ENCODE data around the gene RAB8B.
A peak's percentile ranks its signal among the peaks of the same experiment; 100 is the strongest.

Gene RAB8B

DNA sequence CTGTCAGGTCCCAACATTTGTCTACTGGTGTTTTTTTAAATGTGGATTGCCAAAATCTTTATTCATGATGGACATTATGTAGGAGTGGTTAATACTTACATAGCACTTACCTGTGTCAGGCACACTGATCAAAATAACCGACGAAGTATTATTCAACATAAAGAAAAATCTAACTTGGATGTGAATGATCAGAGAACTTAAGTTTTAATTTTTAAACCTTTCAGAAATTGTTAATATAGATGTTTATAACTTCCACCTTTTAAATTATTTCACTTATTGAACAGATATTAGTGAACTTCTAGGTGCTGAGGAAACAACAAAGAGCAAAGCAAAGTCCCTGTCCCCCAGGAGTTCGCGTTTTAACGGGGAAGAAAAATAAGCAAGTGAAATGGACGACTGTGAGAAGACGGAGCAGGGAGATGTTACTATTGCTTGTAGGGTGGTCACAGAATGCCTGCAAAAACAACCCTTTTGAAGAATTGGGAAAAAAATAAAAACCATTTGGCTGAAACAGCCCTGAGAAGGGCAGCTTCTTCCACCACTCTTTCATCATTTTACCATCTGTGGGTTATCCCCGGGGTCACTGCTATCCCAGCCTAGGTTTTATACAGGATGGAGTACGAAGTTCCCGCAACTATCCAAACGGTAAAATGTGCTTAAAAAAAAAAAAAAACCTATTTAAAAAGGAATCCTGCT is 87.1 kb downstream of the RAB8B start:
- no peak for DNase-seq (ENCODE audit: low spot score)

DNA sequence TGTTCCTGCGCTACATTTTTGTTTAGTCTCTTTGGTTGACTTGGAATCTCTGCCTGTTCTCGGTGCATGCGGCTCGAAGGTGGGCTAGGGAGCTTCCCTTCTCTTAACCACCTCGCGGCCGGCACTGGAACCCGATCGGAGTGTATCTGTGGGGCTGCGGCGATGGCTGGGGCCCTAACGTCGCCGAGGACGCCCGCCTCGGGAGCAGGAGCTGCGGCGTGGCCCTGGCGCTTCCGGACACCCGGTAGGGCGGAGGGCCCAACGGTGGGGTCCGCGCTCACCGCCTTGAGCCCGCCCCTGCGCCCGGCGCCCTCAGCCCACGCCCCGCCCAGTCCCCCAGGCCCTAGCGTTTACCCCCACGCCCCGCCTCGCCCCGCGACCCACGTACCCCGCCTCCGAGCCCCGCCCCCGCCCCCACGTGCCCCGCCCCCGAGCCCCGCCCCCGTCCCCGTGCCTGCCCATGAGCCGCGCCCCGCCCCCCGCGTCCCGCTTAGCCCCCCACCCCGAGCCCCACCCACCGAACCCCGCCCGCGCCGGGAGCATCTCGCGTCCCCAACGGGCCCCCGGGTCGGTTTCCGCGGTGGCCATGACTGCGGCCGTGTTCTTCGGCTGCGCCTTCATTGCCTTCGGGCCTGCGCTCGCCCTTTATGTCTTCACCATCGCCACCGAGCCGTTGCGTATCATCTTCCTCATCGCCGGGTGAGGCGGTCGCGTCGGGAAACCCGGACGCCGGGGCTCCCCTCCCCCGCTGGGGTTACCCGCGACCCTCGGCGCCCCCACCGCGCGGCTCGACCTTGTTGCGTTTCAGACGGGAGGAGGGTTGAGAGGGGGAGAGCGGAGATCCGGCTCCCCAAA is 87.9 kb downstream of the RAB8B start, which contains the start of gene APH1B:
APH1B (plus strand) TSS at position 568 of the 855 bp plus-strand sequence; CDS start at position 587, 19 bp downstream.
- peak; percentile 89 for DNase-seq (ENCODE audit: low spot score)

DNA sequence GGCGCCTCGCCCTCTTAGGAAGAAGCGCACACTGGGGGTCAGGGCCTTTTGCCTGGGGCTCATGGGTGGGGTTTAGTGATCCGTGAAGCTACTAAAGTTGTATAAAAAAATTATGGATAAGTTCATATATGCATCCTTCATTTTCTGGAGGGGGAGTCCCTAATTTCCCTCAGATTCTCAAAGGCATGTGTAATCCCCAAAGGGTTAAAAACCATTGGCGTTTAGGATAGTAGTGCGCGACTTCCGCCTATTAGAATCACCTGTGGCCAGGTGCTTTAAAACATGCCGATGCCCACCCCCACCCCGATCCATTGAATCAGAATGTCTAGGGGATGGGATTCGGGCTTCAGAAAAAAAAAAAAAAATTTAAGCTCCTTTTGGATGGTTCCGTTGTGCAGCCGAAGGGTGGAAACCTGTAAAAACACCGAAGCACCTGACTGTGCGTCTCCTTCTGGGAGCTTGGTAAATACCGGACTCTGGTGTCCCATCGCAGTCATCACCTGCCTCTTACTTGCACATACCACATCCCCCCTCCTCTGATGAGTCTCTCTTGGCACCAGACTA is 88.6 kb downstream of the RAB8B start:
- DNase-seq (ENCODE audit: low spot score), result no peak

DNA sequence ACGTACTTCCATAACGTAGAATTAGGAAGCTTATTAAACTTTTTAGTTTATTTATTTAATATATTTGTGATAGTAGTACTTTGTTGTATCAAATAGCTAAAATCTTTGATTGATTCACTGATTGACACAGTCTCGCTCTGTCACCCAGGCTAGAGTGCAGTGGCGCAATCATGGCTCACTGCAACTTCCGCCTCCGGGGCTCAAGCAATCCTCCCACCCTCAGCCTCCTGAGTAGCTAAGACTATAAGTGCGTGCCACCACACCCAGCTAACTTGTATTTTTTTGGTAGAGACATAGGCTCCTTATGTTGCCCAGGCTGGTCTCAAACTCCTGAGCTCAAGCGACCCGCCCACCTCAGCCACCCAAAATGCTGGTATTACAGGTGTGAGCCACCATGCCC is 93.7 kb downstream of the RAB8B start:
- no peak for DNase-seq (ENCODE audit: low spot score)

DNA sequence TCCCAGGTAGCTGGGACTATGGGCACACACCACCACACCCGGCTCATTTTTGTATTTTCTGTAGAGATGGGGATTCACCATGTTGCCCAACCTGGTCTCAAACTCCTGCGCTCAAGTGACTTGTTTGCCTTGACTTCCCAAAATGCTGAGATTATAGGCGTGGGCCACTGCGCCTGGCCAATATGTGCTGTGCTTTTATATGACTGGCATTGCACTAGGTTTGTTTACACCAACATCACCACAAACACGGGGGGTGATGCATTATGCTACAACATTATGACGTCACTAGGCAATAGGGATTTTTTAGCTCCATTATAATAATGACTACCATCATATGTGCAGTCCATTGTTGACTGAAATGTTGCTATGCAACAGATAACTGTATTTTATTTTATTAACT is 94.9 kb downstream of the RAB8B start:
- no peak for DNase-seq (ENCODE audit: low spot score)

DNA sequence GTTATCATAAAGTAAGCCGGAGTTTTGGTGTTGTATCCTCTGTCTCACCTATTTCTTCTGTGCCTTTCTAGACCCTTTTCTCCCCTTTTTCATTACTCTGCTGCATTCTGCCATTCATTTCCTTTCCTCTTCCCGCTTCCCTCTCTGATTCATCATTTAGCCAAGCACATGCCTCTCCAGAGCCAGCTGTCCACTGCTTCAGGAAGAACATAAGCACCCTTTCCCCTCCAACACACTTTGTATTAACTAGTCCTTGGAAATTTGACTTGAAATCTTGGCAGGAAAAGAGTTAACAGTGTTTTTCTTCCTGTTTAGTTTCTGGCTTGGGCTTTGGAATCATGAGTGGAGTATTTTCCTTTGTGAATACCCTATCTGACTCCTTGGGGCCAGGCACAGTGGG is 97.7 kb downstream of the RAB8B start:
- no peak for DNase-seq (ENCODE audit: low spot score)

DNA sequence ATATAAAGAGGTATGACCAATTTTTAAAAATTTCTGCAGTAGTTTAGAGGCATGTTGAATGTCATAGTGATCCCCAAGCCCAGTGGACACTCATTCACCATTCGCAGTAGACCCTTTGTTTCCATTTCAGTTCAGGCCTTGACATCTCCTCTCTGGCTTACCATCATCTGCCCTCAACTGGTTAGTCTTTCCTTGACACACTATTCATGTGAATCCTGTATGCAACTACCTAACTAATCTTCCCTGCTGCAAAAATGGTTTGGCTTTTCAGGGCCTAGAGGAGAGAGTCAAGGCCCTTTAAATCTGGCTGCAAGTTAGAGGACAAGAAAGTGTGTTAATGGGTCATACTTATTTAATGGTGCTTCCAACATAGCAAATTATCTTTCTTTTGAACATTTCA is 98.9 kb downstream of the RAB8B start:
- DNase-seq (ENCODE audit: low spot score), result no peak

DNA sequence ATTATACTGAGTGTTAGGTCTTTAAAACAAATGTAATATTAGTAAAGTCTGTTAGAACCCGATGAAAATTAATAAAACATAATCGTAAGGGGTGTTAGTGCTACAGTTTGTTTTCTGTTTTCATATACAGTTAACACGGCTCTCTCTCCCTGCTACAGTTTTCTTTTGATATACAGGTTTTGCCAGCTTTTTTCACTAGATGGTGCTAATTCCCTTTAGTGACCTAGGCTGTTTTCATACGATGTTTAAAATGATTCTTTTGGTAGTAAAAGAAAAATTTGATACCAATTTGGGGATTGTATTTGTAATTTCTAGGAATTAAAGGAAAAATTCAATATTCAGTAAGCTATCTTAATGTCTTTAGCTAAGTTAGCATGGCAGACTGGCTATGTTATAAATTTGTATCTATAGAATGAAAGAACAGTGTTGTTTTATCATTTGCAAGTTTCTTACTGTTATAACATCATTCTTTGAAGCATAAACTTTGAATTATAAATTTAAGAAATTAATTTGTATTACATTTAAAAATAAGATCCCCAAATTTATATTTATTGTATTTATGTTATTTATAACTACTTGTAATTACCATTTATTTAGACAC is 99.5 kb downstream of the RAB8B start:
- DNase-seq (ENCODE audit: low spot score), result peak; percentile 44

DNA sequence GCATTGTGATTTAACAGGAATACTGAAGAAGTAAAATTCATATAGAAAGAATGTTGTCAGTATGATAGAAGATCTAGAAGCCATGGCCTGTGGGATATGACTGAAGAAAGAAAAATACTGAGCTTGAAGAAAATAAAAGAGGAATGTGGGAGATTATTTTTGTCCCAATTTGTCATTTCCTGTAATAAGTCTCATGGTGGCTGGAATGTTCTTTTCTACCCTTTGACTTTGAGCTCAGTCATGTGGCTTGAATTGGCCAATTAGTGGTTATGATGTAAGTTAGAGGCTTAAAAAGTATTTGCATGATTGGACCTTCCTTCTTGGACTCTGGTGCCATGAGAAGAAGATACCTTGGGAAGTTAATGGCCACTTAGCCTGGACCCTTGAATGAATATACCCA is 102.1 kb downstream of the RAB8B start:
- no peak for DNase-seq (ENCODE audit: low spot score)

DNA sequence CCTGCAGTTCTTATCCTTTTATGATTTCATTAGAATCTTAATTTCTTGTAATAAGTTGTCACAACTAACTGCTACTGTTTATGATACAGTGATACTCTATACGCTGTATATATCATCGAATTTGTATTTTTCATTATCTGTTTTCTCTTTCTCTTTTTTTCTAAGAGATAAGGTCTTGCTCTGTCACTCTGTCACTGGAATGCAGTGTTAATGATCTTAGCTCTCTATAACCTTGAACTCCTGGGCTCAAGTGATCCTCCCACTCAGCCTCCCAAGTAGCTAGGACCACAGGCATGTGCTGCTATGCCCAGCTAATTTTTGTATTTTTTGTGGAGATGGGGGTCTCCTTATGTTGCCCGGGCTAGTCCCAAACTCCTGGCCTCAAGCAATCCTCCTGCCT is 102.8 kb downstream of the RAB8B start:
- DNase-seq (ENCODE audit: low spot score), result no peak

DNA sequence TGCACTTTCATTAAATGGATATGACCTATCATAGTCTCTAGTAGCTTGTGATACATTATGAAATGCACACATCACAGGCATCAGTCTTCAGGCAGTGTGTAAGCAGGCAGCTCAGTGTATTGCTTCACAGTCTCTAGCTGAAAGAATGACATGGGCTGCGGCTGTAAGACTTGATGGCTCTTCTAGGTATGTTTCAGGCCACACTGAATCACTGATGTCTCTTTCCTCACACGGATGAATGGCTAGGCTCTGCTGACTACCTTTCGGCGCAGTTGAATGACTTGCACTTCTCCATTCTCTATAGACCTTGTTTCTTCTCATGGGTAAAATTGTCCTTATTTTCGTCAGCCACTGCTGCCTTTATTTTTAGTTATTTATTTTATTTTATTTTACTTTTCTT is 103.4 kb downstream of the RAB8B start:
- DNase-seq (ENCODE audit: low spot score), result no peak

DNA sequence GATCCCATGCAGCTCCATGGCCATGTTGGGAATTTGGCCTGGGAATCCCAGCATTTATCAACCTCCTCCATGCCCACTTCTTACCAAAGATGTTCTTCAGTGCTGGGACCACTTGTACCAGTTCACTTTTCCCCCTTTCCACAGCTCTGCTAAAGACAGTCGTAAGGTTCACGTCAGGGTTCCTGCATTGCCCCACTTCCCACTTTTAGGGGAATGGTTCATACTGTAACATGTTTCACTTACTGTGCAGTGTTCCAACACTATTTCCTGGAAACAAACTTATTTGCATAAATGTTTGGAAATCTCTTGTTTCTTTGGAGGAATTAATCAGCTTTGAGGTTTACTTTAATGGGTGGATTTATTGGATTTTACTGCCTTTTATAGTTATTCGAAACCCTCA is 105.0 kb downstream of the RAB8B start:
- no peak for DNase-seq (ENCODE audit: low spot score)

DNA sequence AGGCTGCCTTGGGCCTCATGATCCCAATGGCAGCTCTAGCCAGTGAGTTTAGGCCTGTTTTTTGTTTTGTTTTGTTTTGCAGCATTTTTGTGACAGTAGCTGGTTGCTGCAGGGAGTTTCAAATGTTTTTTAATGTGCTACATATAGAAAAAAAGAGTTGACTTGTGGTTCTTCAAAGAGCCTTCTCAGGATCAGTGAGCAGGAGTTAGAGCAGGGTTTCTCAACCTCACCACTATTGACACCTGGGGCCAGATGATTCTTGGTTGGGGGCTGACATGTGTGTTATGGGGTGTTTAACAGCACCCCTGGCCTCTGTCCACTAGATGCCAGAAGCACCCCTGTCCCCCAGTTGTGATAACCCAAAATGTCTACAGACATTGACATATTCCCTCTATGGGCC is 105.9 kb downstream of the RAB8B start:
- no peak for DNase-seq (ENCODE audit: low spot score)

DNA sequence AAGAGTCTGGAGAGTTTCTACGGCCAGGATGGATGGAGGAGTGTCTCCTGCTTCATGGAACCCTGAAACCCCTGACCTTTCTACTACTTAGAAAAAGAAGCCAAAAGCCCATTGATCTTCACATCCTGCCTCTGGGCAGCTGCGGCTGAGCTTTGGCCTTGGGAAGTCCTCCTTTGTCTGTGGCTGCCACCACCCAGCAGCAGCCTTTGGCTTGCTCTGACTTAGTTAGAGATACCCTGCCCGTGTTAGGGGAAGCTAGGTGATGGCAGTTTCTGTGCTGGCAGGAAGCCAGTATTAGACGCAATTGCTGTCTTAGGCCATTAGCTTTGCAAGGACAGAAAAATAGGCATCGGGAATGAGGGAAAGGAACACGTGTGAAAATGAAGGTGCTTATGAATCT is 106.8 kb downstream of the RAB8B start:
- DNase-seq (ENCODE audit: low spot score), result no peak

DNA sequence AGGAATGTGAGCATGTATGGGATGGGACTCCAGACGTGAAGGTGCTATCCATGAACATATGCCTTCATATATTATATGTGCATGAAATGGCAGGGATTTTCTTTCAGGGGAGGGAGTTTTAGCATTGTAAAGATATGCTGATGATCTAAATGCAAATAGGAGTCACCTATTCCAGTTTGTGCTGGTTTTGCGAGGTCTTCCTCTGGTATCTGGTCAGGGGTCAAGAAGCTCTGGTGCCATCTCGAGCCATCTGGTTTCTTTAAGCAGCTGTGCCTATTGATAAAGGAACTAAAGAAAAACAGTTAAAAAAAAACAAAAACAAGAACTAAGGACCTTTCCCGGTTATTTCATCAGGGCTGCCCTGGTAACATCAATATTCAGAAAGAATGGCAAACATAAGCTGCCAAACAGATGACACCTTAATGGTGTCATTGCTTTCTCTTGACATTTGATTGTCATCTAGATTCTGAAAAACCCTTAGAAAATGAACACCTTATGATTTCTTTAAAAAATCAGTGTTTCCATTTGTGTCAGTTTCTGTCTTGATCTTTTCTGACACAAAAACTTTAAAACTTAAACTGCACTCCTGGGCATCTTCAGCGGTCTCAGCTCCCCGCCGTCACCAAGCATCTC is 110.7 kb downstream of the RAB8B start:
- no peak for DNase-seq (ENCODE audit: low spot score)

DNA sequence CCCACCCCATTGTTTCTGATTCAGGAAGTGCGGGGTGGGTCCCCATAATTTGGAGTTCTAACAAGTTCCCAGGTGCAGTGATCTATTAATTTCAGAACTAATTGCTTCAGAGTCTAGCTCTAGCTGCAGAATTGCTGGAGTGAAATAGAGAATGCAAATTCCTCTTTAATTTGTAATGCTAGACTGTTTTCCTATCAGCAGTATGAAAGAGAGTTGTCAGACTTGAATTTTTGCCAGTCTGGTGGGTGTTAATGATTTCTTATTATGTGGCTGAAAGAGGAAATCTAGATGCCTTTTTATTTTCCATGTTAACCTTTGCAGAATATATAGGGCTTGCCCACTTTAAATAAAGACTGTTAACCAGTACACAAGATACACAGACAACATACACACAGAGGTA is 111.7 kb downstream of the RAB8B start:
- DNase-seq (ENCODE audit: low spot score), result no peak

DNA sequence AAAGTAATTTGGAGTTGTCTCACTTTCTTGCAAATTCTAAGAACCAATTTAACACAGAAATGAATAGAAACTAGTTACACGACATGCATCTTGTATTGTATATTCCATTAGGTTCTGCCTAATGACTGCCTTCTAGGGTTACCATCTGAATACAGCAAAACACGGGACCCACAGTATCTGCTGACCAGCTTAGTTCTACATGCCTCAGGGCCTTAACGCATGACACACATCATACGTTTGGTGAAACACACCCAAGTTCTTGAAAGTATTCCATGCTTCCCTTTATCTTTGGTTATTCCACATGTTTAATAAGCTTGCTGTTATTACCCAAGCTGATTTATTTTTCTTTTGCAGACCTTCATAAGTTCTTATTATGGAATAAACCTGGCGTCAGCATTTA is 115.9 kb downstream of the RAB8B start:
- no peak for DNase-seq (ENCODE audit: low spot score)

DNA sequence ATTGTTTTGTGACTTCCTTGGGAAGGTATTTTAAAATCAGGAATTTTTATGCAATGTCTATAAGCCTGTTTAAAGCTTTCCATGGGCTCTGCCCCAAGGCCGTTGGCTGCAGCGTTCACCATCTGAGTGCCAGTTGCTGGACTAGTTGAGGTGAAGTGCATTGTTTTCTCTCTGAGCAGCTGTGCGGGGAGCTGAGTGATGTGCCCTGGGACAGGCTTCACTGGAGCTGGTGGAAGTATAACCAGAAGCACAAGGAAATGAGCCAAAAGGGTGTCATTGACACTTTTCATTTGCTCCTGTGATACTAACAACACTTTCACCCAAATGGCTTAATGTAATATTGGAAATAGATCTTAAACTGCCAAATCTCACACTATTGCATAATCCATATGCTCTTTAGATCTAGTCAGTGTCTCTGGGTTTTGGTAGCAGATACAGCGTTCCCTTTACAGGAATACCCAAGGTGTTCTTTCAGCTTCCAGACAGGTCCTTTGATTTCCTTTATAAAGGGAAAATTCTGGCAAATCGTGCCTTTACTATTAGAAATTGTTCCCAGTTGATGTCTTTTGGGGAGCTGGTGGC is 117.2 kb downstream of the RAB8B start:
- DNase-seq (ENCODE audit: low spot score), result no peak

DNA sequence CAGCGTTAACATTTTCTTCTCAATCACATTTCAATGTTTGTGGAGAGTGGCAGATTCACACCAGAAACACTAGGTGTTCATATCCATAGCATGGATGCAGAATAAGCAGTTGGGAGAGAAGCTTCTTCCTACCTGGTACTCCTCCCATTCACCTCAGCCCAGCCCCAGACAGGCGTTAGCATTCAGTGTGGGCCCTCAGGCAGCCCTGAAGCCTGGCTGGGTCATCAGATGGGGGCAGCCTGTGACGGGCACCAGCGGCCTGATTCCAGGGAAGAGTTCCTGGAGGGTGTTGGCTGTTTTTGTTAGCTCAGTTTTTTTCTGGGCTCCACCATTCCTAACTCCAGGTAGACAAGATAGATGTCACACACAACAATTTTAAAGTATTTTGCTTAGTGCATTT is 119.1 kb downstream of the RAB8B start:
- DNase-seq (ENCODE audit: low spot score), result no peak

DNA sequence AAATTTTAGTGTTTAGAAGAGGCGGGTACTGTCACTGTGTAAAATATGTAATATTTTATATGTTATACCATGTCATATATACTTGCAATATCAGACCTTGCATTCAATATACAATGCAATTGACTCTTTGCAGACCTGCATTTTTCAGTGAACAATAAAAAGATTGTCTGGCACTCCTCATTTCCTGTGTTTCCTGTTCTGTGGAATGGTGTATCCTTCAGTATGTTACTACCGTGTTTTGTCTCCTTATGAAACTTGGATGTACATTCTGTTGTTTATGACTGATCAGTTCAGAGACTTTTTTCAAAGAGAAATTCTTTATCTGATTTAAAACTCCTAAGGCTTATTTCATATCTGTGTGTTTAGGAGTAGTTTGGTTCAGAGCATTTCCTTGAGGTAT is 119.5 kb downstream of the RAB8B start:
- DNase-seq (ENCODE audit: low spot score), result no peak

DNA sequence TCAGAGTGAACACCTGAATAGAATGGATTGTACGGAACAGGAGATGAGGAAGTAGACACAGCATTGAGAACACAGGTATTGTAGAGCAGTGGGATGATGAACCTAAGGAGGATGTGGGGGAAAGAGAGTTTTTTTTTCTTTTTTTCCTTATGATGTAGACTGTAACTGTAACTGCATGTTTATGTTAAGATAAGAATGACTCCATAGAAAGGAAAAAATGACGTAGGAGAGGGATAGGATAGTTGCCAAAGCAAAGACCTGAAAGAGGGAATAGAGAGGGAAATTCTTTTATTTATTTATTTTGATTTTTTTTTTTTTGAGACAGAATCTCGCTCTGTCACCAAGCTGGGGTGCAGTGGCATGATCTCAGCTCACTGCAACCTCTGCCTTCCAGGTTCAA is 121.2 kb downstream of the RAB8B start:
- DNase-seq (ENCODE audit: low spot score), result no peak

DNA sequence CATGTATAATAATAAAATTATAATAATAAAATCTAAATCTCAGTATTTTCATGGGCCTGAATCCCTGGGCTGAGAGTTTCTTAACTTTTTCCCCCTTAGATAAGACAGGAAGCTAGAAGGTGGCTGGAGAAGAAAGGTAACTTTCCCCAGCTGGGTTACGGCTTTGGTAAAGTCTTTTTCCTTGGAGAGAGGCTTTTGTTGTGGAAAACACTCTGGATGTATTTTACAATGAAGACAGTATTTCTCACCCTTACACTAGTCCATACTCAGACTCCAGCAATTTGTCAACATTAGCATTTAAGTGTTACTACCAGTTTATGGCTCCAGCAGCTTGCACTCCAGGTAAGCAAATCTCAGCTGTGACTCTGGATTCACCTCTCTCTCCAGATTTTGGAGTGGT is 122.9 kb downstream of the RAB8B start:
- DNase-seq (ENCODE audit: low spot score), result no peak
